ENCODE measurements around the gene COMTD1. TPM values are rescaled to one million over a fixed set of nuclear protein-coding genes. Genes with fewer than 3 reads are reported as not detected.

The COMTD1 gene
- total and polyA plus RNA-seq, 10 of the 15 experiments (the other 5 are each of a cell fraction or from before 2014, with no cell fraction given): 0.39 to 64.3 (median 26.0) TPM

DNA sequence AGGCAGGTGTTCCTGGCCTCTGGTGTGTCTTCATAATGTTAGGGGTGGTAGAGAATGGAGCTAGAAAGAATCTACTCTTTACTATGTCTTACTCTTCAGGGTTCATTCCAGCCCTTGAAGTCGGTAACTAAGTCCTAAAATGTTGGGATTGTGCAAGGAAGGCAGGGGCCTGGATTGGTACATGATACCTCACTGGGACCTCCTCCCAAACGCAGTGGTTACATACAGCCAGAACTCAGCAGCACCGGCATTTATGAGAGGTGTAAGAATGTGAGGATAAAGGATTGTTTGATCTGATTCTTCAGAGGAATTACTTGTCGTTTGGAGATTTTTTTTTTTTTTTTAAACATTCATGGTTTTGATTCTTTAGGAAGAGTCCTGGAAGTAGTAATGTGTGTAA is 6.9 kb downstream of the COMTD1 start (continued):
- TF ChIP-seq, protein P1, sequence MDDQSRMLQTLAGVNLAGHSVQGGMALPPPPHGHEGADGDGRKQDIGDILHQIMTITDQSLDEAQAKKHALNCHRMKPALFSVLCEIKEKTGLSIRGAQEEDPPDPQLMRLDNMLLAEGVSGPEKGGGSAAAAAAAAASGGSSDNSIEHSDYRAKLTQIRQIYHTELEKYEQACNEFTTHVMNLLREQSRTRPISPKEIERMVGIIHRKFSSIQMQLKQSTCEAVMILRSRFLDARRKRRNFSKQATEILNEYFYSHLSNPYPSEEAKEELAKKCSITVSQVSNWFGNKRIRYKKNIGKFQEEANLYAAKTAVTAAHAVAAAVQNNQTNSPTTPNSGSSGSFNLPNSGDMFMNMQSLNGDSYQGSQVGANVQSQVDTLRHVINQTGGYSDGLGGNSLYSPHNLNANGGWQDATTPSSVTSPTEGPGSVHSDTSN (IDR thresholded peaks at IDR 0.05; ENCODE audit: insufficient replicate concordance, low read depth, low read length): no peak
- TF ChIP-seq ATF7 (IDR thresholded peaks at IDR 0.05; ENCODE audit: low read depth) (no peak), CHD2 (IDR thresholded peaks at IDR 0.05; ENCODE audit: borderline replicate concordance, low read depth, low read length) (no peak), TCF12 (IDR thresholded peaks at IDR 0.05; ENCODE audit: low read depth, low read length) (no peak), POU2F2 (IDR thresholded peaks at IDR 0.05; ENCODE audit: borderline replicate concordance, low read depth, low read length) (no peak), HDAC6 (IDR thresholded peaks at IDR 0.05; ENCODE audit: unreplicated experiment) (no peak), GABPA (IDR thresholded peaks at IDR 0.05; ENCODE audit: low read depth) (no peak)
- TF ChIP-seq, protein P2, sequence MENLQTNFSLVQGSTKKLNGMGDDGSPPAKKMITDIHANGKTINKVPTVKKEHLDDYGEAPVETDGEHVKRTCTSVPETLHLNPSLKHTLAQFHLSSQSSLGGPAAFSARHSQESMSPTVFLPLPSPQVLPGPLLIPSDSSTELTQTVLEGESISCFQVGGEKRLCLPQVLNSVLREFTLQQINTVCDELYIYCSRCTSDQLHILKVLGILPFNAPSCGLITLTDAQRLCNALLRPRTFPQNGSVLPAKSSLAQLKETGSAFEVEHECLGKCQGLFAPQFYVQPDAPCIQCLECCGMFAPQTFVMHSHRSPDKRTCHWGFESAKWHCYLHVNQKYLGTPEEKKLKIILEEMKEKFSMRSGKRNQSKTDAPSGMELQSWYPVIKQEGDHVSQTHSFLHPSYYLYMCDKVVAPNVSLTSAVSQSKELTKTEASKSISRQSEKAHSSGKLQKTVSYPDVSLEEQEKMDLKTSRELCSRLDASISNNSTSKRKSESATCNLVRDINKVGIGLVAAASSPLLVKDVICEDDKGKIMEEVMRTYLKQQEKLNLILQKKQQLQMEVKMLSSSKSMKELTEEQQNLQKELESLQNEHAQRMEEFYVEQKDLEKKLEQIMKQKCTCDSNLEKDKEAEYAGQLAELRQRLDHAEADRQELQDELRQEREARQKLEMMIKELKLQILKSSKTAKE (IDR thresholded peaks at IDR 0.05; ENCODE audit: low read depth, poor library complexity, severe bottlenecking): no peak
- TF ChIP-seq, protein P3, sequence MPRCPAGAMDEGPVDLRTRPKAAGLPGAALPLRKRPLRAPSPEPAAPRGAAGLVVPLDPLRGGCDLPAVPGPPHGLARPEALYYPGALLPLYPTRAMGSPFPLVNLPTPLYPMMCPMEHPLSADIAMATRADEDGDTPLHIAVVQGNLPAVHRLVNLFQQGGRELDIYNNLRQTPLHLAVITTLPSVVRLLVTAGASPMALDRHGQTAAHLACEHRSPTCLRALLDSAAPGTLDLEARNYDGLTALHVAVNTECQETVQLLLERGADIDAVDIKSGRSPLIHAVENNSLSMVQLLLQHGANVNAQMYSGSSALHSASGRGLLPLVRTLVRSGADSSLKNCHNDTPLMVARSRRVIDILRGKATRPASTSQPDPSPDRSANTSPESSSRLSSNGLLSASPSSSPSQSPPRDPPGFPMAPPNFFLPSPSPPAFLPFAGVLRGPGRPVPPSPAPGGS (IDR thresholded peaks at IDR 0.05; ENCODE audit: borderline replicate concordance, insufficient read depth, low read depth, low read length, poor library complexity, severe bottlenecking): no peak
- TF ChIP-seq, protein P4, sequence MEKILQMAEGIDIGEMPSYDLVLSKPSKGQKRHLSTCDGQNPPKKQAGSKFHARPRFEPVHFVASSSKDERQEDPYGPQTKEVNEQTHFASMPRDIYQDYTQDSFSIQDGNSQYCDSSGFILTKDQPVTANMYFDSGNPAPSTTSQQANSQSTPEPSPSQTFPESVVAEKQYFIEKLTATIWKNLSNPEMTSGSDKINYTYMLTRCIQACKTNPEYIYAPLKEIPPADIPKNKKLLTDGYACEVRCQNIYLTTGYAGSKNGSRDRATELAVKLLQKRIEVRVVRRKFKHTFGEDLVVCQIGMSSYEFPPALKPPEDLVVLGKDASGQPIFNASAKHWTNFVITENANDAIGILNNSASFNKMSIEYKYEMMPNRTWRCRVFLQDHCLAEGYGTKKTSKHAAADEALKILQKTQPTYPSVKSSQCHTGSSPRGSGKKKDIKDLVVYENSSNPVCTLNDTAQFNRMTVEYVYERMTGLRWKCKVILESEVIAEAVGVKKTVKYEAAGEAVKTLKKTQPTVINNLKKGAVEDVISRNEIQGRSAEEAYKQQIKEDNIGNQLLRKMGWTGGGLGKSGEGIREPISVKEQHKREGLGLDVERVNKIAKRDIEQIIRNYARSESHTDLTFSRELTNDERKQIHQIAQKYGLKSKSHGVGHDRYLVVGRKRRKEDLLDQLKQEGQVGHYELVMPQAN (conservative IDR thresholded peaks at IDR 0.05): no peak
- TF ChIP-seq, protein P5, sequence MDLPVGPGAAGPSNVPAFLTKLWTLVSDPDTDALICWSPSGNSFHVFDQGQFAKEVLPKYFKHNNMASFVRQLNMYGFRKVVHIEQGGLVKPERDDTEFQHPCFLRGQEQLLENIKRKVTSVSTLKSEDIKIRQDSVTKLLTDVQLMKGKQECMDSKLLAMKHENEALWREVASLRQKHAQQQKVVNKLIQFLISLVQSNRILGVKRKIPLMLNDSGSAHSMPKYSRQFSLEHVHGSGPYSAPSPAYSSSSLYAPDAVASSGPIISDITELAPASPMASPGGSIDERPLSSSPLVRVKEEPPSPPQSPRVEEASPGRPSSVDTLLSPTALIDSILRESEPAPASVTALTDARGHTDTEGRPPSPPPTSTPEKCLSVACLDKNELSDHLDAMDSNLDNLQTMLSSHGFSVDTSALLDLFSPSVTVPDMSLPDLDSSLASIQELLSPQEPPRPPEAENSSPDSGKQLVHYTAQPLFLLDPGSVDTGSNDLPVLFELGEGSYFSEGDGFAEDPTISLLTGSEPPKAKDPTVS (IDR thresholded peaks at IDR 0.05; ENCODE audit: low read depth, low read length): no peak
- TF ChIP-seq, protein P6, sequence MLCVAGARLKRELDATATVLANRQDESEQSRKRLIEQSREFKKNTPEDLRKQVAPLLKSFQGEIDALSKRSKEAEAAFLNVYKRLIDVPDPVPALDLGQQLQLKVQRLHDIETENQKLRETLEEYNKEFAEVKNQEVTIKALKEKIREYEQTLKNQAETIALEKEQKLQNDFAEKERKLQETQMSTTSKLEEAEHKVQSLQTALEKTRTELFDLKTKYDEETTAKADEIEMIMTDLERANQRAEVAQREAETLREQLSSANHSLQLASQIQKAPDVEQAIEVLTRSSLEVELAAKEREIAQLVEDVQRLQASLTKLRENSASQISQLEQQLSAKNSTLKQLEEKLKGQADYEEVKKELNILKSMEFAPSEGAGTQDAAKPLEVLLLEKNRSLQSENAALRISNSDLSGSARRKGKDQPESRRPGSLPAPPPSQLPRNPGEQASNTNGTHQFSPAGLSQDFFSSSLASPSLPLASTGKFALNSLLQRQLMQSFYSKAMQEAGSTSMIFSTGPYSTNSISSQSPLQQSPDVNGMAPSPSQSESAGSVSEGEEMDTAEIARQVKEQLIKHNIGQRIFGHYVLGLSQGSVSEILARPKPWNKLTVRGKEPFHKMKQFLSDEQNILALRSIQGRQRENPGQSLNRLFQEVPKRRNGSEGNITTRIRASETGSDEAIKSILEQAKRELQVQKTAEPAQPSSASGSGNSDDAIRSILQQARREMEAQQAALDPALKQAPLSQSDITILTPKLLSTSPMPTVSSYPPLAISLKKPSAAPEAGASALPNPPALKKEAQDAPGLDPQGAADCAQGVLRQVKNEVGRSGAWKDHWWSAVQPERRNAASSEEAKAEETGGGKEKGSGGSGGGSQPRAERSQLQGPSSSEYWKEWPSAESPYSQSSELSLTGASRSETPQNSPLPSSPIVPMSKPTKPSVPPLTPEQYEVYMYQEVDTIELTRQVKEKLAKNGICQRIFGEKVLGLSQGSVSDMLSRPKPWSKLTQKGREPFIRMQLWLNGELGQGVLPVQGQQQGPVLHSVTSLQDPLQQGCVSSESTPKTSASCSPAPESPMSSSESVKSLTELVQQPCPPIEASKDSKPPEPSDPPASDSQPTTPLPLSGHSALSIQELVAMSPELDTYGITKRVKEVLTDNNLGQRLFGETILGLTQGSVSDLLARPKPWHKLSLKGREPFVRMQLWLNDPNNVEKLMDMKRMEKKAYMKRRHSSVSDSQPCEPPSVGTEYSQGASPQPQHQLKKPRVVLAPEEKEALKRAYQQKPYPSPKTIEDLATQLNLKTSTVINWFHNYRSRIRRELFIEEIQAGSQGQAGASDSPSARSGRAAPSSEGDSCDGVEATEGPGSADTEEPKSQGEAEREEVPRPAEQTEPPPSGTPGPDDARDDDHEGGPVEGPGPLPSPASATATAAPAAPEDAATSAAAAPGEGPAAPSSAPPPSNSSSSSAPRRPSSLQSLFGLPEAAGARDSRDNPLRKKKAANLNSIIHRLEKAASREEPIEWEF (IDR thresholded peaks at IDR 0.05; ENCODE audit: insufficient replicate concordance, low read depth, low read length): no peak

All from GM12878 (cell line).